CD4-positive, CD25-positive, alpha-beta regulatory T cell (primary cell): ENCODE data around the gene TBK1. TPM values are rescaled to one million over a fixed set of nuclear protein-coding genes. Genes with fewer than 3 reads are reported as not detected.

Experiments used
- ATAC-seq, 2 donors: fragments of 150-1000 bp; cut with Tn5 transposase; one replicate each; pipeline ENCODE4 v1.10.0; 2021; ENCODE audit warnings: low read depth in 2 of 2, moderate number of reproducible peaks in 2 of 2, moderate library complexity in 1 of 2
- DNase-seq, 3 donors: peaks; one replicate each; pipeline versions ENCODE4 v3.0.0 to v3.0.0-alpha.2; 2012 to 2022; ENCODE audit warnings: mixed read lengths in 1 of 3
- H3K27ac ChIP-seq: one replicate; pipeline ENCODE4 v1.7.0; 2013; ENCODE audit warnings: mild to moderate bottlenecking, low read length; ENCODE audit not compliant: insufficient read depth, poor library complexity, severe bottlenecking
- H3K27me3 ChIP-seq: one replicate; pipeline ENCODE4 v1.7.0; 2013; ENCODE audit warnings: low read length; ENCODE audit not compliant: control insufficient read depth, insufficient read depth
- H3K36me3 ChIP-seq: one replicate; pipeline ENCODE4 v1.7.0; 2013; ENCODE audit warnings: mild to moderate bottlenecking, low read length, moderate library complexity; ENCODE audit not compliant: control insufficient read depth, insufficient read depth
- H3K4me1 ChIP-seq: 2 replicates; pipeline ENCODE4 v1.7.0; 2013; ENCODE audit warnings: mild to moderate bottlenecking, low read length; ENCODE audit not compliant: insufficient read depth, control insufficient read depth, poor library complexity, severe bottlenecking
- H3K4me3 ChIP-seq: one replicate; pipeline ENCODE4 v1.7.0; 2013; ENCODE audit warnings: low read depth, mild to moderate bottlenecking, low read length, moderate library complexity
- H3K9me3 ChIP-seq, 2 experiments: 1 replicate in 1 of 2; 2 replicates in 1 of 2; pipeline ENCODE4 v1.7.0; 2013; ENCODE audit warnings: low read length in 2 of 2, mild to moderate bottlenecking in 1 of 2, moderate library complexity in 1 of 2; ENCODE audit not compliant: control insufficient read depth in 2 of 2
- H3K27ac Mint-ChIP-seq, 3 donors: one replicate each; pipeline ENCODE4 v1.8.0; 2020 to 2022; ENCODE audit warnings: mild to moderate bottlenecking in 3 of 3, mixed read lengths in 3 of 3, moderate library complexity in 2 of 3
- H3K27me3 Mint-ChIP-seq: one replicate; pipeline ENCODE4 v1.8.0; 2022; ENCODE audit warnings: mild to moderate bottlenecking, mixed read lengths
- H3K36me3 Mint-ChIP-seq: one replicate; pipeline ENCODE4 v1.8.0; 2020; ENCODE audit warnings: mixed read lengths
- H3K4me1 Mint-ChIP-seq, 4 donors: one replicate each; pipeline ENCODE4 v1.8.0; 2020 to 2022; ENCODE audit warnings: mixed read lengths in 4 of 4, mild to moderate bottlenecking in 1 of 4
- H3K4me3 Mint-ChIP-seq, 4 donors: one replicate each; pipeline ENCODE4 v1.8.0; 2020 to 2022; ENCODE audit warnings: mild to moderate bottlenecking in 4 of 4, mixed read lengths in 4 of 4, moderate library complexity in 3 of 4
- H3K9me3 Mint-ChIP-seq, 7 donors: one replicate each; pipeline ENCODE4 v1.8.0; 2020 to 2022; ENCODE audit warnings: mixed read lengths in 7 of 7, mild to moderate bottlenecking in 3 of 7, moderate library complexity in 2 of 7
- polyA plus RNA-seq, 4 donors: library from polyadenylated mRNA; unstranded; fragments of 300-500 nt; fragmentation: Illumina TruSeq; gene quantifications; one replicate each; pipeline ENCODE4 v1.2.3, GENCODE V29; 2021
- total RNA-seq: library from RNA; stranded (reverse); gene quantifications from one replicate; pipeline ENCODE4 v1.2.3, GENCODE V29; 2022

The TBK1 gene
- total and polyA plus RNA-seq, 5 donors from 2014 or later = 21.3 to 29.1 (median 23.4) TPM

GRCh38 chr12:64433915-64434314, 18.0 kb upstream of the TBK1 start:
- DNase-seq = no peak
- Mint-ChIP-seq H3K4me1 (peaks cover 0 to 13% (median 4%) of the 10 kb centered on the region in 4 donors), H3K36me3 (peaks cover 69% of the 10 kb centered on the region), H3K4me3 (no peak overlapping the region), H3K27ac (peak overlapping the region in 2 of 3 donors; percentile 15 to 18), H3K27me3 (no peaks in the 10 kb centered on the region), H3K9me3 (no peaks in the 10 kb centered on the region)
- no peaks in the 10 kb centered on the region for H3K27me3 ChIP-seq
- no peaks in the 10 kb centered on the region for H3K9me3 ChIP-seq
- H3K36me3 ChIP-seq = peaks cover 87% of the 10 kb centered on the region
- no peaks in the 10 kb centered on the region for H3K4me1 ChIP-seq
- no peak overlapping the region for H3K27ac ChIP-seq
- no peak overlapping the region for H3K4me3 ChIP-seq
- ATAC-seq = no peak

GRCh38 chr12:64440100-64440499, 11.8 kb upstream of the TBK1 start:
- Mint-ChIP-seq H3K27ac (no peak overlapping the region), H3K9me3 (no peaks in the 10 kb centered on the region), H3K27me3 (no peaks in the 10 kb centered on the region), H3K36me3 (peaks cover 50% of the 10 kb centered on the region), H3K4me3 (no peak overlapping the region), H3K4me1 (peaks cover 9 to 10% (median 10%) of the 10 kb centered on the region in 4 donors)
- Histone ChIP-seq H3K36me3 (peaks cover 64% of the 10 kb centered on the region), H3K4me3 (no peak overlapping the region), H3K4me1 (no peaks in the 10 kb centered on the region), H3K27me3 (no peaks in the 10 kb centered on the region), H3K9me3 (no peaks in the 10 kb centered on the region), H3K27ac (no peak overlapping the region)
- DNase-seq = no peak
- ATAC-seq = no peak

GRCh38 chr12:64445490-64445889, 6.4 kb upstream of the TBK1 start:
- Histone ChIP-seq H3K9me3 (no peaks in the 10 kb centered on the region), H3K36me3 (peaks cover 35% of the 10 kb centered on the region), H3K4me1 (peaks cover 3% of the 10 kb centered on the region), H3K27me3 (no peaks in the 10 kb centered on the region), H3K27ac (no peak overlapping the region), H3K4me3 (no peak overlapping the region)
- ATAC-seq = no peak
- no peaks in the 10 kb centered on the region for H3K27me3 Mint-ChIP-seq
- peaks cover 13 to 20% (median 17%) of the 10 kb centered on the region in 4 donors for H3K4me1 Mint-ChIP-seq
- H3K4me3 Mint-ChIP-seq = no peak overlapping the region
- H3K27ac Mint-ChIP-seq = peak overlapping the region in 1 of 3 donors; percentile 11
- peaks cover 32% of the 10 kb centered on the region for H3K36me3 Mint-ChIP-seq
- no peak for DNase-seq
- no peaks in the 10 kb centered on the region for H3K9me3 Mint-ChIP-seq

- no peak for DNase-seq
- peak overlapping the region in 1 of 4 donors; percentile 34 for H3K4me3 Mint-ChIP-seq
- H3K36me3 Mint-ChIP-seq = peaks cover 25% of the 10 kb centered on the region
- peaks cover 29% of the 10 kb centered on the region for H3K36me3 ChIP-seq
- no peaks in the 10 kb centered on the region for H3K27me3 Mint-ChIP-seq
- H3K9me3 Mint-ChIP-seq = no peaks in the 10 kb centered on the region
- peaks cover 11% of the 10 kb centered on the region for H3K4me1 ChIP-seq
- H3K4me3 ChIP-seq = no peak overlapping the region
- H3K27ac ChIP-seq = no peak overlapping the region
- peaks cover 18 to 25% (median 23%) of the 10 kb centered on the region in 4 donors for H3K4me1 Mint-ChIP-seq
- no peaks in the 10 kb centered on the region for H3K9me3 ChIP-seq
- no peaks in the 10 kb centered on the region for H3K27me3 ChIP-seq
- ATAC-seq = no peak
- peak overlapping the region; percentile 16 to 53 (median 17) for H3K27ac Mint-ChIP-seq
Observed at GRCh38 chr12:64446295-64446694, 5.6 kb upstream of the TBK1 start.

GRCh38 chr12:64450057-64450640, 1.8 kb upstream of the TBK1 start:
- H3K4me3 ChIP-seq = peak overlapping the region; percentile 13
- no peak overlapping the region for H3K27ac ChIP-seq
- Mint-ChIP-seq H3K9me3 (no peaks in the 10 kb centered on the region), H3K36me3 (peaks cover 11% of the 10 kb centered on the region), H3K27ac (peak overlapping the region; percentile 6 to 98 (median 97)), H3K27me3 (no peaks in the 10 kb centered on the region), H3K4me3 (peak overlapping the region; percentile 75 to 97 (median 92)), H3K4me1 (peaks cover 22 to 45% (median 35%) of the 10 kb centered on the region in 4 donors)
- H3K36me3 ChIP-seq = peaks cover 12% of the 10 kb centered on the region
- H3K4me1 ChIP-seq = peaks cover 36% of the 10 kb centered on the region
- DNase-seq (no peak), ATAC-seq (no peak)
- no peaks in the 10 kb centered on the region for H3K27me3 ChIP-seq
- H3K9me3 ChIP-seq = no peaks in the 10 kb centered on the region

GRCh38 chr12:64450711-64451486, 1.0 kb upstream of the TBK1 start:
- H3K9me3 ChIP-seq = no peaks in the 10 kb centered on the region
- no peaks in the 10 kb centered on the region for H3K27me3 Mint-ChIP-seq
- H3K27ac ChIP-seq = peak overlapping the region; percentile 84
- H3K27me3 ChIP-seq = no peaks in the 10 kb centered on the region
- peak overlapping the region; percentile 71 for H3K4me3 ChIP-seq
- peaks cover 12% of the 10 kb centered on the region for H3K36me3 Mint-ChIP-seq
- peaks cover 5% of the 10 kb centered on the region for H3K36me3 ChIP-seq
- ATAC-seq (no peak), DNase-seq (peak in 1 of 3 donors; percentile 4)
- H3K4me1 ChIP-seq = peaks cover 44% of the 10 kb centered on the region
- no peaks in the 10 kb centered on the region for H3K9me3 Mint-ChIP-seq
- H3K4me1 Mint-ChIP-seq = peaks cover 29 to 53% (median 41%) of the 10 kb centered on the region in 4 donors
- H3K27ac Mint-ChIP-seq = peak overlapping the region; percentile 95 to 98 (median 97)
- peak overlapping the region; percentile 92 to 97 (median 92) for H3K4me3 Mint-ChIP-seq

GRCh38 chr12:64452559-64453329, 824 bp downstream of the TBK1 start:
- Mint-ChIP-seq H3K36me3 (peaks cover 7% of the 10 kb centered on the region), H3K4me1 (peaks cover 36 to 59% (median 46%) of the 10 kb centered on the region in 4 donors), H3K27ac (peak overlapping the region; percentile 95 to 98 (median 96)), H3K4me3 (peak overlapping the region; percentile 96 to 99 (median 97)), H3K27me3 (no peaks in the 10 kb centered on the region), H3K9me3 (no peaks in the 10 kb centered on the region)
- Histone ChIP-seq H3K9me3 (no peaks in the 10 kb centered on the region), H3K27ac (peak overlapping the region; percentile 84), H3K36me3 (peaks cover 2% of the 10 kb centered on the region), H3K4me3 (peak overlapping the region; percentile 100), H3K4me1 (peaks cover 62% of the 10 kb centered on the region), H3K27me3 (no peaks in the 10 kb centered on the region)
- ATAC-seq = peak; percentile 5 to 14
- peak in 1 of 3 donors; percentile 54 for DNase-seq
